ENCODE data around the gene TCF7. TPM values are rescaled to one million over a fixed set of nuclear protein-coding genes. Genes with fewer than 3 reads are reported as not detected.

Gene TCF7
- total and polyA plus RNA-seq, 2 of the 13 experiments (the other 11 are each of a cell fraction or from before 2014, with no cell fraction given) = 6.3 to 6.8 TPM

- TF ChIP-seq ZFP91 (CRISPR knock-in tag; IDR thresholded peaks at IDR 0.05; ENCODE audit: borderline replicate concordance) (peak; percentile 99), ZBTB38 (CRISPR knock-in tag; IDR thresholded peaks at IDR 0.05) (peak; percentile 67; the same call in 1 of the 2 replicates), ZNF569 (CRISPR knock-in tag; IDR thresholded peaks at IDR 0.05; ENCODE audit: borderline replicate concordance) (no peak), ZNF644 (CRISPR knock-in tag; IDR thresholded peaks at IDR 0.05; ENCODE audit: low read depth) (no peak), ZNF468 (CRISPR knock-in tag; IDR thresholded peaks at IDR 0.05) (no peak), ARNT (IDR thresholded peaks at IDR 0.05) (no peak), KLF9 (CRISPR knock-in tag; IDR thresholded peaks at IDR 0.05; ENCODE audit: low read depth) (no peak), NFYB (CRISPR knock-in tag; IDR thresholded peaks at IDR 0.05) (no peak), ZNF709 (CRISPR knock-in tag; IDR thresholded peaks at IDR 0.05) (no peak), NCOR1 (IDR thresholded peaks at IDR 0.05; ENCODE audit: borderline replicate concordance, low read length) (no peak), ETV5 (CRISPR knock-in tag; IDR thresholded peaks at IDR 0.05; ENCODE audit: borderline replicate concordance) (no peak), ZNF547 (CRISPR knock-in tag; IDR thresholded peaks at IDR 0.05) (0 out of 2 replicates have a peak, but pooled peaks have one; percentile 4), KLF15 (CRISPR knock-in tag; IDR thresholded peaks at IDR 0.05; ENCODE audit: borderline replicate concordance) (no peak), ZNF282 (IDR thresholded peaks at IDR 0.05; ENCODE audit: partially characterized antibody) (no peak), ATM (IDR thresholded peaks at IDR 0.05; ENCODE audit: borderline replicate concordance) (no peak), ZNF614 (CRISPR knock-in tag; IDR thresholded peaks at IDR 0.05; ENCODE audit: borderline replicate concordance) (no peak), PLSCR1 (CRISPR knock-in tag; IDR thresholded peaks at IDR 0.05; ENCODE audit: borderline replicate concordance) (no peak), TCF7 (IDR thresholded peaks at IDR 0.05; ENCODE audit: low read depth) (peak; percentile 79; the same call in 1 of the 2 replicates), IRF2 (CRISPR knock-in tag; IDR thresholded peaks at IDR 0.05) (no peak), YY1 (IDR thresholded peaks at IDR 0.05; ENCODE audit: insufficient read depth, insufficient replicate concordance, low read depth, low read length) (peak; percentile 19), ZNF274 (CRISPR knock-in tag; IDR thresholded peaks at IDR 0.05) (no peak)
- TF ChIP-seq, protein P1, sequence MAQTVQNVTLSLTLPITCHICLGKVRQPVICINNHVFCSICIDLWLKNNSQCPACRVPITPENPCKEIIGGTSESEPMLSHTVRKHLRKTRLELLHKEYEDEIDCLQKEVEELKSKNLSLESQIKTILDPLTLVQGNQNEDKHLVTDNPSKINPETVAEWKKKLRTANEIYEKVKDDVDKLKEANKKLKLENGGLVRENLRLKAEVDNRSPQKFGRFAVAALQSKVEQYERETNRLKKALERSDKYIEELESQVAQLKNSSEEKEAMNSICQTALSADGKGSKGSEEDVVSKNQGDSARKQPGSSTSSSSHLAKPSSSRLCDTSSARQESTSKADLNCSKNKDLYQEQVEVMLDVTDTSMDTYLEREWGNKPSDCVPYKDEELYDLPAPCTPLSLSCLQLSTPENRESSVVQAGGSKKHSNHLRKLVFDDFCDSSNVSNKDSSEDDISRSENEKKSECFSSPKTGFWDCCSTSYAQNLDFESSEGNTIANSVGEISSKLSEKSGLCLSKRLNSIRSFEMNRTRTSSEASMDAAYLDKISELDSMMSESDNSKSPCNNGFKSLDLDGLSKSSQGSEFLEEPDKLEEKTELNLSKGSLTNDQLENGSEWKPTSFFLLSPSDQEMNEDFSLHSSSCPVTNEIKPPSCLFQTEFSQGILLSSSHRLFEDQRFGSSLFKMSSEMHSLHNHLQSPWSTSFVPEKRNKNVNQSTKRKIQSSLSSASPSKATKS (CRISPR knock-in tag; IDR thresholded peaks at IDR 0.05) = 0 out of 2 replicates have a peak, but pooled peaks have one; percentile 61
- TF ChIP-seq, protein P2, sequence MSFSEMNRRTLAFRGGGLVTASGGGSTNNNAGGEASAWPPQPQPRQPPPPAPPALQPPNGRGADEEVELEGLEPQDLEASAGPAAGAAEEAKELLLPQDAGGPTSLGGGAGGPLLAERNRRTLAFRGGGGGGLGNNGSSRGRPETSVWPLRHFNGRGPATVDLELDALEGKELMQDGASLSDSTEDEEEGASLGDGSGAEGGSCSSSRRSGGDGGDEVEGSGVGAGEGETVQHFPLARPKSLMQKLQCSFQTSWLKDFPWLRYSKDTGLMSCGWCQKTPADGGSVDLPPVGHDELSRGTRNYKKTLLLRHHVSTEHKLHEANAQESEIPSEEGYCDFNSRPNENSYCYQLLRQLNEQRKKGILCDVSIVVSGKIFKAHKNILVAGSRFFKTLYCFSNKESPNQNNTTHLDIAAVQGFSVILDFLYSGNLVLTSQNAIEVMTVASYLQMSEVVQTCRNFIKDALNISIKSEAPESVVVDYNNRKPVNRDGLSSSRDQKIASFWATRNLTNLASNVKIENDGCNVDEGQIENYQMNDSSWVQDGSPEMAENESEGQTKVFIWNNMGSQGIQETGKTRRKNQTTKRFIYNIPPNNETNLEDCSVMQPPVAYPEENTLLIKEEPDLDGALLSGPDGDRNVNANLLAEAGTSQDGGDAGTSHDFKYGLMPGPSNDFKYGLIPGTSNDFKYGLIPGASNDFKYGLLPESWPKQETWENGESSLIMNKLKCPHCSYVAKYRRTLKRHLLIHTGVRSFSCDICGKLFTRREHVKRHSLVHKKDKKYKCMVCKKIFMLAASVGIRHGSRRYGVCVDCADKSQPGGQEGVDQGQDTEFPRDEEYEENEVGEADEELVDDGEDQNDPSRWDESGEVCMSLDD (CRISPR knock-in tag; IDR thresholded peaks at IDR 0.05; ENCODE audit: borderline replicate concordance) = no peak
Observed at GRCh38 chr5:134113902-134114875, at the start of gene TCF7 (continued).

Data from HepG2 (cell line).